HG03432 (cell line): Measurements from ENCODE around the gene ANKRD45.
"Not testable (repeated sequence)": the region's sequence is repeated elsewhere in the genome, so short reads cannot be mapped to it uniquely, and the experiment has no call there.

Experiments used
- ATAC-seq: cut with Tn5 transposase; IDR thresholded peaks from one replicate; pipeline ENCODE4 v1.9.1; 2021; ENCODE audit warnings: mild to moderate bottlenecking, moderate library complexity; ENCODE audit not compliant: unreplicated experiment

ANKRD45 gene

GRCh38 chr1:173669491-173669941 lies at the start of gene ANKRD45:
TSS of gene ANKRD45 (minus strand) at chr1:173669851. CDS start at chr1:173659418, 10,433 bp downstream.
- ATAC-seq: peak; percentile 36

GRCh38 chr1:173717238-173717637 lies 47.6 kb upstream of the ANKRD45 start:
- ATAC-seq: no peak

GRCh38 chr1:173715538-173715844 lies 45.8 kb upstream of the ANKRD45 start:
- no peak for ATAC-seq

GRCh38 chr1:173714759-173715537 lies 45.3 kb upstream of the ANKRD45 start, which contains the start of gene KLHL20:
TSS of gene KLHL20 (plus strand) at chr1:173714981. CDS start at chr1:173716044, 1,063 bp downstream.
- peak; percentile 96 for ATAC-seq

- no peak for ATAC-seq
These were observed 44.7 kb upstream of the ANKRD45 start for GRCh38 chr1:173714441-173714758.

- ATAC-seq: no peak
These were observed 39.1 kb upstream of the ANKRD45 start for GRCh38 chr1:173708787-173709186.

- no peak for ATAC-seq
These were observed 35.5 kb upstream of the ANKRD45 start for GRCh38 chr1:173705117-173705516.

- no peak for ATAC-seq
These were observed 33.1 kb upstream of the ANKRD45 start for GRCh38 chr1:173702736-173703135.

- not testable (repeated sequence) for ATAC-seq
These were observed 31.6 kb upstream of the ANKRD45 start for GRCh38 chr1:173701299-173701698.

GRCh38 chr1:173693238-173693637 lies 23.6 kb upstream of the ANKRD45 start:
- no peak for ATAC-seq

- ATAC-seq: no peak
These were observed 18.6 kb upstream of the ANKRD45 start for GRCh38 chr1:173688300-173688699.

- not testable (repeated sequence) for ATAC-seq
These were observed 15.5 kb upstream of the ANKRD45 start for GRCh38 chr1:173685121-173685520.

- not testable (repeated sequence) for ATAC-seq
These were observed 14.2 kb upstream of the ANKRD45 start for GRCh38 chr1:173683838-173684237.

GRCh38 chr1:173682184-173682583 lies 12.5 kb upstream of the ANKRD45 start:
- ATAC-seq: no peak

- ATAC-seq: not testable (repeated sequence)
These were observed 10.5 kb upstream of the ANKRD45 start for GRCh38 chr1:173680152-173680551.

- ATAC-seq: not testable (repeated sequence)
These were observed 4.8 kb upstream of the ANKRD45 start for GRCh38 chr1:173674496-173674895.

- ATAC-seq: no peak
These were observed 3.0 kb downstream of the ANKRD45 start for GRCh38 chr1:173666646-173667045.

GRCh38 chr1:173663159-173663558 lies 6.5 kb downstream of the ANKRD45 start:
- no peak for ATAC-seq

- ATAC-seq: no peak
These were observed 7.9 kb downstream of the ANKRD45 start for GRCh38 chr1:173661763-173662162.

- ATAC-seq: no peak
These were observed 8.4 kb downstream of the ANKRD45 start for GRCh38 chr1:173661271-173661670.

GRCh38 chr1:173660306-173660705 lies 9.3 kb downstream of the ANKRD45 start:
- no peak for ATAC-seq

- ATAC-seq: no peak
These were observed 20.6 kb downstream of the ANKRD45 start for GRCh38 chr1:173648880-173649605.
